GM18861 (cell line): ENCODE measurements around the gene GRM7.

Experiments used
- ATAC-seq: cut with Tn5 transposase; IDR thresholded peaks from one replicate; pipeline ENCODE4 v1.9.1; 2021; ENCODE audit not compliant: unreplicated experiment

GRM7 gene

GRCh38 chr3:7696320-7696719, 835.4 kb downstream of the GRM7 start:
- no peak for ATAC-seq

DNA sequence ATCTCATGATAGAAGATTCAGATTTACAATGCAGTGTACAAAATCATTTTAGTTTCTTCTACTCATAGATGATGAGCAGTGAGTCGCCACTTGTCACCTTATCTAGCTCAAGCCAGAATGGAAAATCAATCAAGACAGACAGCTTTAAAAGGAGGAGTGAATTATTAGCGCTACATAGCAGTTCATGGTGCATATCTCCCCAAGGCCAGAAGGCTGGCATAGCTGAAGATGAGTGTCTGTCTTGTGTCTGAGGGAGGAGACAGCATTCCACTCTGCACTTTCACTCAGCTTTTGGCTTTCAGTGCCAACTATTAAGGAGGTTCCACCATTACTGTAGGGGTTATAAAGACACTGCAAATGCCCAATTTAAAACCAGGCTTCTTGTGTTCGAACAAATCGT, 836.6 kb downstream of the GRM7 start:
- no peak for ATAC-seq

DNA sequence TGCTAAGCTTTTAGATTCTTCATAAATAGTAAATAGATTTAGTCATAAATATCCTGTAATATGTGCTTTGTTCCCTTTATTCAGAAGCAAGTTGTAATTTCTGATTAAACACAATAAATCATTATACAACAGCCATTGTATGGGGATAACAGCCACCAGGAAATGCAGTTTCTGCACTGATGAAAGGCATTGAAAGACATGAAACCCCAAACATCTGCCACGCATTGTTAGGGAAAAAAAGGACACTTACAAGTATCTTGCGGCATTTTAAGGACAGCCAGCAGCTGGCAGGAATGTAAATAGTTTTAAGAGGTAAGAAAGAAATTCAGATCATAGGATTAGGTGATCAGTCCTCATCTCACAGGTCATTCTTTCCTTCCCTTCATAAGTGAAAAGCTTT, 839.6 kb downstream of the GRM7 start:
- no peak for ATAC-seq

GRCh38 chr3:7700977-7701376, 840.1 kb downstream of the GRM7 start:
- ATAC-seq: no peak

GRCh38 chr3:7707187-7707586, 846.3 kb downstream of the GRM7 start:
- ATAC-seq: no peak

GRCh38 chr3:7709376-7710082, 848.6 kb downstream of the GRM7 start:
- ATAC-seq: no peak

DNA sequence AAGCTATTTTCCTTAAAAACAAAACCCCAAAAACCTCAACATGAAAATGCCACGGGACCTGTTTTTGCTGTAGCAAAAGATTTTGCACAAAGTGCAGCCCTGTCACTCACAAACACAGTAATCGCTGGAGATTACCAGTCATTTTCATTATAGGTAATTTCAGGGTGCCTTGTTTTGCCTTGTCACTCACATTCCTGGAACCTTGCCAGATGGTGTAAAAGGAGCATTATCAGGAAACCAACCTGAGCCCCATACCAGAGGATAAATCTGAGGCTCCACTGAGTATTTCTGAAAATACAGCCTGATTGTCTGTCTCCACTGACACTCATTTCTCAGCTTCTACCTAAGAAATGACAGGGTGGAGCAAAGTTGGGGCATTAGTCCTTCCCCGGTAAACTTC, 849.4 kb downstream of the GRM7 start:
- no peak for ATAC-seq

DNA sequence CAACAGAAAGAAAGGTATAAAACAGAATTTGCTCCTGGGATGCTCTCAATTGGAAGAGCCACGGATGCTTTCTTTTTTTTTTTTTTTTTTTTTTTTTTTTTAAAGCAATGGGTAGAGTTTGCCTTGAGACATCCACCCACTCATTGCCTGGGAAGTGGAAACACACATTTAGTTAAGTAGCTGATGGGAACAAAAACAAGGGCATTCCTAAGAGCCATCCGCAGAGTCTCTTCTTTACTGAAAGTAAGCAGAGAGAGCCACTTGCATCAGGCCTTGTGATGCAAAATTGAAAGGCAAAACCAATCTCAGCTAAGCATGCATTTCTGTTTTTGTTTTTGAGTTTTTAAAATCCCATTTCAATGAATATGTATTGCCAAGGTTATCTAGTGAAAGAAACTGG, 852.8 kb downstream of the GRM7 start:
- no peak for ATAC-seq

- ATAC-seq: no peak
These were observed 859.9 kb downstream of the GRM7 start for GRCh38 chr3:7720649-7721297.

DNA sequence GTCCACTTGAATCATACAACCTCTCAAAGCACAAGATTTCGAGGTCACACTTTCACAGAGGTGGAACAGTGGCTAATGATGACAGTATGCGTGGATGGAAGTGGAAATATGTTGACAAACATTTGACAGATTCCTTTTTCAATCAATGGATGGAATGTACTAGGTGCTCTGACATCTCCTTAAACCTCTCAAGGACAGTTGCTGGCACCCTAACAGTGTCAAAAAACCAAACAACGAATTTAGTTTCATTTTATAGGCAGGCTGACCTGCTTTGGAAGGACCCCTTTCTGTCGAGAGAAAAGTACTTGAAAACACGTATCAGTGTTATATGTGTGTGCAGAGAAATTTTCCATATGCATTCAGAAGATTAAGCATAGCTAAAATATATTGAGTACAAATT, 861.0 kb downstream of the GRM7 start:
- ATAC-seq: no peak

GRCh38 chr3:7728566-7729519, 867.9 kb downstream of the GRM7 start:
- ATAC-seq: no peak

DNA sequence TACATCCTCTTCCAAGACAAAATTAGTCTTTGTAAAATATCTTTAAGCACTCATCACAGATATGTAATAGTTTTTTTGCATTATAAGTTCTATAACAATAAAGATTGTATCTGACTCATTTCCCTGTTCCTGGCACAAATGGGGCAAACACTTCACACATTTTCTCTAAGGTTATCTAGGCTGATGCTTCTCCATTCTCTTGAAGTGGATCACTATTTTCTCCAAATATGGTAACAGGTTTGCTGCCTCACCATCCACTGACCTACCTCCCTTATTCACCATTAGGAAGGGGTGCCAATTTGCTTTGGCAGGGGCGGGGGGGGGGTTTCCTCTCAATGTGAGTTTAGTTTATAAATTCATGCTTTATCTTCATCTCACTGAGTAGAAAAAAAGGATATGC, 873.0 kb downstream of the GRM7 start:
- no peak for ATAC-seq

- ATAC-seq: no peak
These were observed 873.5 kb downstream of the GRM7 start for GRCh38 chr3:7734456-7734855.

DNA sequence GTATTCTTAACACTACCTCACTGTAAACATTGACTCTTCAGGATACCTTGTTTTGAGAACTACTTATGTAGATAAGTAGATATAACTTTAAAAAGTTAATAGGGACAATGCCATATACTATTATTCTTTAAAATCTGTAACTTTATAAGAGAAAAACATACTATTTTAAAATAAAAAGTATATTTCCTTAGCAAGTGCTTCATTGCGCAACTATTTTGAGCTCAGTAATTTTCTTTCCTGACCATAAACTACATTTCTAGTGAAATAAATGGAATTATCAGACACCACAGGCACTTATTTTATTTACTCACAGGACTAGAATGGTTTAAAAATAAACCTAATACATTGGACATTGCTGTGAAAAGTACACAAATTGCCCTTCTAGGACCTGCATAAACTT, 876.3 kb downstream of the GRM7 start:
- ATAC-seq: no peak

GRCh38 chr3:7739754-7740153, 878.8 kb downstream of the GRM7 start:
- ATAC-seq: no peak

- ATAC-seq: no peak
These were observed 879.5 kb downstream of the GRM7 start for GRCh38 chr3:7740458-7740857.

DNA sequence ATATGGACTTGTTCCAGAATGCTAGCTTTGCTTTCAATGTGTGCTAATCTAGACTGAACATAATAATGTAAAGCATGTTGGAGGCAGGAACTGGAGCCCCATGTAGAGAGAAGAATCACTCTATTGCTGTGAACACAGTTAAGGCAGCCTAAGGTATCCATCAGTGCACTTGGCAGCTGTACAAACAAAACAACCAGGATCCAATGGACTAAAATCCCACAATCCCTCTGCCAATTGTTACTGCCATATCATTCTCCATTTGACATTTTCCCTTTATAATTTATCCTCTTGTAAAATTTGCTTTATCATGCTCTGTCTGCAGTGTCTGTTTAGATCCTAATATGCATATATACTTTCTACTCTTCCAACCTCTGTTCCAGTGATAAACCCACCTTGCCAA, 883.9 kb downstream of the GRM7 start:
- no peak for ATAC-seq

GRCh38 chr3:7745711-7746110, 884.8 kb downstream of the GRM7 start:
- ATAC-seq: no peak

DNA sequence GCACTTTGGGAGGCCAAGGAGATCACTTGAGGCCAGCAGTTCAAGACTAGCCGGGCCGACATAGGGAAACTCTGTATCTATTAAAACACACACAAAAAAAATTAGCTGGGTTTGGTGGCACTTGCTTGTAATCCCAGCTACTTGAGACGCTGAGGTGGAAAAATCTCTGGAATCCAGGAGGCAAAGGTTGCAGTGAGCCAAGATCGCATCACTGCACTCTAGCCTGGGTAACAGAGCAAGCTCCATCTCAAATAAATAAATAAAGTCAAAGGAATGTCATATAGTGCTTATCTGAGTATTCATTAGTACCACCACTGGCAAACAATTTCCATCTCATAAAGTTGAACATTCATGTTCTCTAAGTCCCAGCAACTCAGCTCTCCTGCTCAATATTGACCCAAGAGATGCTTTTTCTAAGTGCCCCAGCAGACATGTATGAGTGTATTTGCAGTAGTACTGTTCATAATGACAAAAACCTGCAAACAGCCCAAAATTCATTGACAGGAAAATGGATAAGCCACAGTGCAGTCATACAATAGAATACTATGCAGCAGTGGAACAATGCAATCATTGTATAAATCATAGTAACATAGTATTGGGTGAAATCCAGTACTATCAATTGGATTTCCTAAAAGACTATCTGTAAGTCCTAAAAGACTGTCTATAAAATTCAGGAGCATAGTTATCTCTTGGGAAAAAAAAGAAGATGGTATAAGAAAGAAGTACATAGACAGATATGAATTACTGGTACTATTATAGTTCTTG, 889.2 kb downstream of the GRM7 start:
- ATAC-seq: no peak

DNA sequence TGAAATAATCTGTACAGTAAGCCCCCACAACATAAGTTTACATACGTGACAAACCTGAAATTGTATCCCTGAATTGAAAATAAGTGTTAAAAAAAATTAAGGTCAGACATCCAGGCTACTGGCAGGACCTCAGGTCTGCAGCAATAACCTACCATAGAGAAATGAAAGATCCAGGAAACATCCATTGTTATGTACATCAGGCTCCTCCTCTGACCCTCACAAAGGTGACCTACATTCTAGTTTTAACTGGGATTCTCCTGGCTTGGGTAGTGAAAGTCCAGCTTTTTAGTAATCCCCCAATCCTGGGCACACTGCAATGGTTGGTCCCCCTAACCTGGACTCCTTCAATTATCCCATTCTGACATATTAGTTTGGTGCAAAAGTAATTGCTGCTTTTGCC, 891.1 kb downstream of the GRM7 start:
- no peak for ATAC-seq
